SJSA1 (cell line): Measurements from ENCODE around the gene SRP72. TPM values are rescaled to one million over a fixed set of nuclear protein-coding genes. Genes with fewer than 3 reads are reported as not detected.

ENCODE experiments used
- DNase-seq, 2 experiments: peaks; one replicate each; pipeline ENCODE4 v3.0.0-alpha.2; 2015 to 2020; ENCODE audit warnings: low spot score in 2 of 2, low read depth in 1 of 2
- H3K27ac ChIP-seq: fragments of 250-450 bp; sonication (Bioruptor Pico); 2 replicates; pipeline ENCODE4 v1.5.1; 2020; ENCODE audit warnings: mild to moderate bottlenecking, moderate library complexity
- H3K27me3 ChIP-seq: fragments of 250-450 bp; sonication (Bioruptor Pico); replicated peaks from 2 replicates; pipeline ENCODE4 v1.5.1; 2020; ENCODE audit warnings: mild to moderate bottlenecking, moderate library complexity
- H3K36me3 ChIP-seq: fragments of 250-450 bp; sonication (Bioruptor Pico); 2 replicates; pipeline ENCODE4 v1.5.1; 2020; ENCODE audit warnings: mild to moderate bottlenecking
- H3K4me1 ChIP-seq: fragments of 250-450 bp; sonication (Bioruptor Pico); replicated peaks from 2 replicates; pipeline ENCODE4 v1.6.1; 2021; ENCODE audit warnings: mild to moderate bottlenecking
- H3K4me3 ChIP-seq: fragments of 250-450 bp; sonication (Bioruptor Pico); 2 replicates; pipeline ENCODE4 v1.5.1; 2020; ENCODE audit warnings: mild to moderate bottlenecking
- H3K9me3 ChIP-seq: fragments of 250-450 bp; sonication (Bioruptor Pico); replicated peaks from 2 replicates; pipeline ENCODE4 v1.5.1; 2020; ENCODE audit warnings: mild to moderate bottlenecking
- total RNA-seq: library from RNA; depleted of rRNA; stranded (reverse); fragments of >200 nt; shearing (Covaris generic); gene quantifications from 2 replicates; pipeline ENCODE4 v1.2.3, GENCODE V29; 2014

SRP72 gene
- total RNA-seq, 1 experiment from 2014 or later, result 111 TPM

GRCh38 chr4:56475917-56476316 is 8.5 kb downstream of the SRP72 start:
- Histone ChIP-seq H3K27ac (no peak overlapping the region), H3K4me1 (no peaks in the 10 kb centered on the region), H3K27me3 (no peaks in the 10 kb centered on the region), H3K4me3 (no peak overlapping the region), H3K9me3 (no peaks in the 10 kb centered on the region), H3K36me3 (peaks cover 87% of the 10 kb centered on the region)
- DNase-seq, result no peak

DNA sequence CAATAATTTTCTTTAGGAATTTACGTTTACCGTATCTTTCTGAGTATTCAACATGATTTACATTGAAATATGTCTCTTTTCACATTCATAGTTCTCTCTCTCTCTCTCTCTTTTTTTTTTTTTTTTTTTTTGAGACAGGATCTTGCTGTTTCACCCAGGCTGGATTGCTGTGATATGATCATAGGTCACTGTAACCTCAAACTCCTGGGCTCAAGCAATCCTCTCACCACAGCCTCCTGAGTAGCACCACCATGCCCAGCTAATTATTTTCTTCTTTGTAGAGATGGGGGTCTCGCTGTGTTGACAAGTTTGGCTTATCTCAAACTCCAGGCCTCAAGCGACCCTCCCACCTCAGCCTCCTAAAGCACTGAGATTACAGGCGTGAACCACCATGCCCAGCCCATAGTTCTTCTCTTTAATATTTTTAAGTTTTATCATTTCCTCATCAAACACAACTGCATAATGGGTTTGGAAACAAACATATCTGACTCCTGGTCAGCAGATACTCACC is 9.8 kb downstream of the SRP72 start:
- Histone ChIP-seq H3K4me1 (no peaks in the 10 kb centered on the region), H3K27ac (no peak overlapping the region), H3K9me3 (no peaks in the 10 kb centered on the region), H3K4me3 (no peak overlapping the region), H3K27me3 (no peaks in the 10 kb centered on the region), H3K36me3 (peaks cover 78% of the 10 kb centered on the region)
- DNase-seq, result no peak

DNA sequence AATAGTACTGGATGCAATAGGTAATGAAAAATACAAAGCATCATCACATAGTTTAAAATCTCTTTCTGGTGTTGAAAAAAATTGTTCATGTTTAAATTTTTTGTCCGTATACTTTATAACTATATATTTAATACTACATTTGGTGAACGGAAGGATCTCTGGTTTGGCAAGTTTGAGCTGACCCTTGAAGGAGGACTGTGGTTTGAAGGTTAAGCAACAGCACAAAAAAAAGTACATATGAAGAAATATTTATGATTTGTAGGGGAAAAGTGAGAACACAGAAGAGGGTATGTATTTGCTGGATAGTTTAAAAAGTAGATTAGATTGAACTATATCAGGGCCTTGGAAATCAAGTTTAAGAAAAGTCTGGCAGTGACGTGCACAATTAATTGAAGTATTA is 13.3 kb downstream of the SRP72 start:
- peaks cover 14% of the 10 kb centered on the region for H3K4me1 ChIP-seq
- H3K4me3 ChIP-seq, result no peak overlapping the region
- H3K27me3 ChIP-seq, result no peaks in the 10 kb centered on the region
- peaks cover 65% of the 10 kb centered on the region for H3K36me3 ChIP-seq
- H3K27ac ChIP-seq, result no peak overlapping the region
- DNase-seq, result no peak
- no peaks in the 10 kb centered on the region for H3K9me3 ChIP-seq

DNA sequence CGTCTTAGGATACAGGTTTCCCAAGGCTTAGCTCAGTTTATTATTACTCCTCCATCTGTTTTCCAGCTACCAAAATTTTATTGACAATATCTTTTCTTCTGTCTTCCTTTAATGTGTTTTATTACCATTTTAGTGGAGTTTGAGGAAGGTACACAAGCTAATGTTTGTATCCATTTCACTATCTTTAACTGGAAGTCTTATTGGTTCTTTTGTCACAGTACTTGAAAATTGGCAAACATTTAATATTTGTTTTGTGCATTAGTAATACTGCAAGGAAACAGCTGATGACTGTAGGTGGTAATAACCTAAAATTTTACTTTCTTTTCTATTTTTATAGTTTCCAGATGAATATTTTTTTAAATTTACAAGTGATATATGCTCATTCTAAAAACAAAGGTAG is 28.8 kb downstream of the SRP72 start:
- H3K27ac ChIP-seq, result peak overlapping the region; percentile 3
- H3K9me3 ChIP-seq, result no peaks in the 10 kb centered on the region
- H3K4me3 ChIP-seq, result no peak overlapping the region
- no peaks in the 10 kb centered on the region for H3K27me3 ChIP-seq
- peaks cover 32% of the 10 kb centered on the region for H3K4me1 ChIP-seq
- peaks cover 77% of the 10 kb centered on the region for H3K36me3 ChIP-seq
- no peak for DNase-seq

- H3K4me3 ChIP-seq, result peak within 1 kb of the TSS; percentile 41
- peak; percentile 58 for DNase-seq
- H3K27ac ChIP-seq, result 0 out of 2 replicates have a peak within 1 kb of the TSS, but pooled peaks have one; percentile 0
- peaks cover 24% of the 10 kb centered on the region for H3K36me3 ChIP-seq
- no peaks in the 10 kb centered on the region for H3K27me3 ChIP-seq
- peaks cover 12% of the 10 kb centered on the region for H3K4me1 ChIP-seq
- no peaks in the 10 kb centered on the region for H3K9me3 ChIP-seq
These were observed 38.1 kb downstream of the SRP72 start, which contains the start of gene ARL9 for GRCh38 chr4:56505269-56506130. Gene ARL9 (plus strand): TSS chr4:56505791. CDS start chr4:56505863, 72 bp downstream.

DNA sequence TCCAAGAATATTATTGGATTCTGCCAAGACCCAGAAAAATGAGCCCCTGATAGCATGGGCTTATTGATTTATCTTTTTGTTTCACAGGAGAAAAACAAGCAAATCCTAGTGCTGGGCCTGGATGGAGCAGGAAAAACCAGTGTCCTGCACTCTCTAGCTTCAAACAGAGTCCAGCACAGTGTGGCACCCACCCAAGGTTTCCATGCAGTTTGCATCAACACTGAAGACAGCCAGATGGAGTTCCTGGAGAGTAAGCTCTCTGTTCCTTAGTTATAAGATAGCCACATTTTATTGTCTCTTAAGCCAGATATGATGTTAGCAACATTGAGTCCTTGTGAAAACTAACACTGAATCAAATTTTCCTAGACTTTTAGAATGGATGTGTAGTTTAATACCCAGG is 43.7 kb downstream of the SRP72 start:
- Histone ChIP-seq H3K4me3 (no peak overlapping the region), H3K27ac (no peak overlapping the region), H3K4me1 (peaks cover 10% of the 10 kb centered on the region), H3K36me3 (no peaks in the 10 kb centered on the region; the same call in 1 of the 2 replicates), H3K27me3 (no peaks in the 10 kb centered on the region), H3K9me3 (no peaks in the 10 kb centered on the region)
- DNase-seq, result no peak

GRCh38 chr4:56512166-56512565 is 44.7 kb downstream of the SRP72 start:
- no peak overlapping the region for H3K4me3 ChIP-seq
- H3K9me3 ChIP-seq, result no peaks in the 10 kb centered on the region
- H3K36me3 ChIP-seq, result no peaks in the 10 kb centered on the region; the same call in 1 of the 2 replicates
- H3K27ac ChIP-seq, result no peak overlapping the region
- no peak for DNase-seq
- peaks cover 4% of the 10 kb centered on the region for H3K4me1 ChIP-seq
- no peaks in the 10 kb centered on the region for H3K27me3 ChIP-seq

GRCh38 chr4:56513517-56513916 is 46.1 kb downstream of the SRP72 start:
- H3K27me3 ChIP-seq, result no peaks in the 10 kb centered on the region
- no peak overlapping the region for H3K27ac ChIP-seq
- no peak overlapping the region for H3K4me3 ChIP-seq

GRCh38 chr4:56530269-56531148 is 63.1 kb downstream of the SRP72 start:
- H3K9me3 ChIP-seq, result no peaks in the 10 kb centered on the region
- H3K36me3 ChIP-seq, result no peaks in the 10 kb centered on the region
- H3K4me1 ChIP-seq, result peaks cover 15% of the 10 kb centered on the region
- no peaks in the 10 kb centered on the region for H3K27me3 ChIP-seq
- peak; percentile 73 to 93 for DNase-seq
- peak overlapping the region; percentile 49 for H3K4me3 ChIP-seq
- no peak overlapping the region; the same call in 1 of the 2 replicates for H3K27ac ChIP-seq

More at GRCh38 chr4:56513517-56513916, 46.1 kb downstream of the SRP72 start:
- Histone ChIP-seq H3K9me3 (no peaks in the 10 kb centered on the region), H3K36me3 (no peaks in the 10 kb centered on the region; the same call in 1 of the 2 replicates), H3K4me1 (peaks cover 4% of the 10 kb centered on the region)
- DNase-seq, result no peak

GRCh38 chr4:56531149-56531770 is 63.8 kb downstream of the SRP72 start:
- H3K27ac ChIP-seq, result no peak overlapping the region

DNA sequence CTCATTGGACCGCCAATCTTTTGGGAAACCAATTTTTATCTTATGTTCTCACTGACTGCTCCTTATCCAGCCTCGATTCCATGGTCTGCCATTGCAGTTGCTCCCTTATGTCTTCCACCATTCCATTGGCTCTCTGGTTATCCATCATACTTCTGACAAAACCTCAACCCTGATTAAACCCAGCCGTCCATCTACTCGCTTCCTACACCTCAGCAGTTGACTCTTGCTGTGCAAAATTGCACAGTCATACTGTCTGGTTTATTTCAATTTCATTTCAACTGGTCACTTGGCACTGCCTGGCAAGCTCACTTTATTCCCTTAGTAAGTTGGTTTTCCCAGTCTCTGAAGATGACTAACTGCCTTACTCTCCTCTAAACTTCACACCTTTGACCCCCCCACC is 64.4 kb downstream of the SRP72 start:
- Histone ChIP-seq H3K9me3 (no peaks in the 10 kb centered on the region), H3K36me3 (no peaks in the 10 kb centered on the region), H3K27ac (no peak overlapping the region), H3K27me3 (no peaks in the 10 kb centered on the region), H3K4me3 (no peak overlapping the region), H3K4me1 (peaks cover 15% of the 10 kb centered on the region)
- no peak for DNase-seq

More at GRCh38 chr4:56531149-56531770, 63.8 kb downstream of the SRP72 start:
- peaks cover 15% of the 10 kb centered on the region for H3K4me1 ChIP-seq
- H3K27me3 ChIP-seq, result no peaks in the 10 kb centered on the region
- no peaks in the 10 kb centered on the region for H3K9me3 ChIP-seq
- DNase-seq, result peak in 1 of 2 experiments; percentile 9
- no peaks in the 10 kb centered on the region for H3K36me3 ChIP-seq
- H3K4me3 ChIP-seq, result peak overlapping the region; percentile 49

DNA sequence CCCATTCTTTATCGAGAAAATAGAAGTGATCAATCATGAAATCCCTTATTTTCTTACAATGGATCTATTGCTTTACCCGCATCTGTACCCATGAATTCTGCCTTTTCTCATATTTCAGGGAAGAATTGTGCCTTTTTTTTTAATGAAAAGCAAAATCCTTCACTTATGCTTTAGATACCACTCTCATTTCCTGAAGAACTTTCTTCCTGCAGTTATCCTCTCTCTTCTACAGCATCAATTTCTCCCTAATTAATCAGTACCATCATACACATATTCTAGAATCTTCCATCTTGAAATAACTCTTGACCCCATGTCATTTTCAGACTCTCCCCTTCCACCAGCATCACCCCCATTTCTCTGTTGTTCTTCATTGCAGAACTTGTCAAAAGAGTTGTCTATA is 64.8 kb downstream of the SRP72 start:
- Histone ChIP-seq H3K4me3 (no peak overlapping the region), H3K36me3 (no peaks in the 10 kb centered on the region), H3K27me3 (no peaks in the 10 kb centered on the region), H3K9me3 (no peaks in the 10 kb centered on the region), H3K4me1 (peaks cover 15% of the 10 kb centered on the region), H3K27ac (no peak overlapping the region)
- no peak for DNase-seq

DNA sequence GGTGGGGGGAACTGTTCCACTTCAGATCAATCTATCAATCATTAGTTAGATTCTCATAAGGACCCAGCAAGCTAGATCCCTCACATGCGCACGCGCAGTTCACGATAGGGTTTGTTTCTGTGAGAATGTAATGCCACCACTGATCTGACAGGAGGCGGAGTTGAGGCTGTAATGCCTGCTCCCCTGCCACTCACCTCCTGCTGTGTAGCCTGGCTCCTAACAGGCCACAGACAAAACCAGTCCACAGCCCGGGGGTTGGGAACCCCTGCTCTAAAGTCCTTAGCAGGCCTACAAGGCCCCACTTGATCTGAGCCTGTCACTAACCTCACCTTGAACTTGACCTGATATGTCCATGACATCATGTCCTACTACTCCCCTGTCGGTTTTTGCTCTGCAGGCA is 68.5 kb downstream of the SRP72 start:
- H3K4me1 ChIP-seq, result peaks cover 10% of the 10 kb centered on the region
- no peaks in the 10 kb centered on the region for H3K9me3 ChIP-seq
- no peak for DNase-seq
- H3K27me3 ChIP-seq, result no peaks in the 10 kb centered on the region
- H3K4me3 ChIP-seq, result no peak overlapping the region
- H3K36me3 ChIP-seq, result no peaks in the 10 kb centered on the region
- H3K27ac ChIP-seq, result no peak overlapping the region
